GM12878 (cell line): ENCODE data around the gene EDARADD. TPM values are rescaled to one million over a fixed set of nuclear protein-coding genes. Genes with fewer than 3 reads are reported as not detected.
A peak's percentile ranks its signal among the peaks of the same experiment; 100 is the strongest.

Experiments
- ATAC-seq: fragments of 200-7000 bp; cut with Tn5 transposase; 3 replicates; pipeline ENCODE4 v1.9.1; 2020; ENCODE audit warnings: mild to moderate bottlenecking, moderate library complexity
- BruUV-seq: library from RNA; stranded (reverse); fragments of 400-500 nt; replicated peaks from 2 replicates; lab custom pipeline; 2021; lab: Mats Ljungman, UMichigan
- CTCF ChIA-PET: fragments of 300-600 bp; sonication (Branson Sonifier 250); formaldehyde crosslinking; extraction: SDS; loops from one replicate; lab custom pipeline; 2021; ENCODE audit warnings: inconsistent platforms; lab: Yijun Ruan, JAX
- POLR2A ChIA-PET: fragments of 350-600 bp; formaldehyde crosslinking; extraction: SDS; loops from one replicate; lab custom pipeline; 2021; ENCODE audit warnings: inconsistent platforms; lab: Charles Lee
- RAD21 ChIA-PET: fragments of 300-600 bp; sonication (Branson Sonifier 250); formaldehyde crosslinking; loops from one replicate; lab custom pipeline; 2023; ENCODE audit warnings: antibody characterized with exemption; ENCODE audit not compliant: unreplicated experiment; lab: Charles Lee
- SMC1A ChIA-PET: fragments of 300-600 bp; sonication (Branson Sonifier 250); formaldehyde crosslinking; loops from one replicate; lab custom pipeline; 2023; ENCODE audit not compliant: unreplicated experiment, uncharacterized antibody; lab: Charles Lee
- DNase-seq: peaks from one replicate; pipeline ENCODE4 v3.0.0-alpha.2; 2011; ENCODE audit warnings: low read depth, low spot score
- FAIRE-seq: peaks from 3 replicates; lab custom pipeline; 2011; peaks lifted over from hg19 to GRCh38; lab: Jason Lieb, UNC
- H2AFZ ChIP-seq: 2 replicates; pipeline ENCODE4 v1.6.0; 2011; ENCODE audit warnings: low read depth, low read length, control low read depth; ENCODE audit not compliant: control insufficient read depth
- H3K27ac ChIP-seq: 2 replicates; pipeline ENCODE4 v1.5.1; 2011; ENCODE audit warnings: control low read depth; ENCODE audit not compliant: control insufficient read depth, insufficient read depth
- H3K27me3 ChIP-seq, 2 experiments: replicated peaks in 1 of 2; 2 replicates each; pipeline versions ENCODE4 v1.6.0 to v1.6.1; 2011; ENCODE audit warnings: low read length in 1 of 2; ENCODE audit not compliant: control insufficient read depth in 2 of 2, insufficient read depth in 2 of 2
- H3K36me3 ChIP-seq, 2 experiments: 2 replicates each; pipeline ENCODE4 v1.5.1; 2011; ENCODE audit warnings: low read length in 1 of 2; ENCODE audit not compliant: control insufficient read depth in 2 of 2, insufficient read depth in 2 of 2
- H3K4me1 ChIP-seq: 2 replicates; pipeline ENCODE4 v1.6.1; 2011; ENCODE audit warnings: mild to moderate bottlenecking, low read length, moderate library complexity, mixed read lengths; ENCODE audit not compliant: control insufficient read depth, insufficient read depth
- H3K4me2 ChIP-seq: 2 replicates; pipeline ENCODE4 v1.6.0; 2011; ENCODE audit warnings: control low read depth; ENCODE audit not compliant: control insufficient read depth, insufficient read depth
- H3K4me3 ChIP-seq: fragments of 200-600 bp; sonication (generic); 2 replicates; pipeline ENCODE4 v1.5.1; 2016
- H3K79me2 ChIP-seq: 2 replicates; pipeline ENCODE4 v1.6.0; 2011; ENCODE audit warnings: low read length; ENCODE audit not compliant: control insufficient read depth, insufficient read depth
- H3K9ac ChIP-seq: 2 replicates; pipeline ENCODE4 v1.8.0; 2011; ENCODE audit warnings: low read length, control low read depth, mixed read lengths; ENCODE audit not compliant: control insufficient read depth, insufficient read depth
- H3K9me3 ChIP-seq: replicated peaks from 3 replicates; pipeline ENCODE4 v1.5.1; 2011; ENCODE audit warnings: mild to moderate bottlenecking, low read length; ENCODE audit not compliant: control insufficient read depth, insufficient read depth
- H4K20me1 ChIP-seq: 2 replicates; pipeline ENCODE4 v1.6.0; 2011; ENCODE audit not compliant: control insufficient read depth, insufficient read depth
- BACH1 ChIP-seq: fragments of 450-650 bp; IDR thresholded peaks from 2 replicates; pipeline ENCODE4 v1.6.1; 2017; ENCODE audit warnings: mild to moderate bottlenecking, borderline replicate concordance
- CBX5 ChIP-seq: sonication (generic); IDR thresholded peaks from 2 replicates; pipeline ENCODE4 v1.6.1; 2016; ENCODE audit warnings: low read depth, moderate library complexity, mild to moderate bottlenecking, inconsistent platforms
- CHD4 ChIP-seq: fragments of 200-600 bp; sonication (generic); IDR thresholded peaks from 2 replicates; pipeline ENCODE4 v1.6.1; 2016; ENCODE audit warnings: mild to moderate bottlenecking
- CTCF ChIP-seq, 3 experiments: IDR thresholded peaks in 2 of 3; conservative IDR thresholded peaks in 1 of 3; 2 replicates each; pipeline ENCODE4 v1.5.1; 2011; ENCODE audit warnings: low read depth in 3 of 3, low read length in 3 of 3, mild to moderate bottlenecking in 3 of 3, control low read depth in 2 of 3, moderate library complexity in 2 of 3, inconsistent platforms in 1 of 3, mixed read lengths in 1 of 3; ENCODE audit not compliant: control insufficient read depth in 2 of 3, insufficient read depth in 1 of 3; ENCODE audit errors: extremely low read depth in 1 of 3
- RAD21 ChIP-seq: IDR thresholded peaks from 2 replicates; pipeline ENCODE4 v1.6.1; 2011; ENCODE audit warnings: mild to moderate bottlenecking, low read depth, low read length, moderate library complexity; ENCODE audit not compliant: insufficient read depth
- RUNX3 ChIP-seq: IDR thresholded peaks from 2 replicates; pipeline ENCODE4 v1.6.1; 2012; ENCODE audit warnings: low read length, inconsistent platforms
- ZNF24 ChIP-seq: fragments of 450-650 bp; IDR thresholded peaks from 2 replicates; pipeline ENCODE4 v1.6.1; 2017; ENCODE audit warnings: antibody characterized with exemption, mild to moderate bottlenecking
- WGBS: methylation state at CpG from one replicate; pipeline ENCODE4 v1.1.6; 2016; ENCODE audit warnings: low lambda C conversion rate; ENCODE audit not compliant: insufficient replicate concordance, insufficient coverage; ENCODE audit errors: missing lambda C conversion rate; 5-methylcytosine and 5-hydroxymethylcytosine counted together
- in situ Hi-C: fragments of 300-500 bp; cut with MboI; formaldehyde crosslinking; loops from 9 replicates; pipeline ENCODE4 v1.14.3; 2018; ENCODE audit warnings: mixed read lengths
- intact Hi-C: fragments of 100-400 bp; cut with micrococcal nuclease; formaldehyde crosslinking; loops from one replicate; pipeline ENCODE4 v1.14.2; 2022; ENCODE audit not compliant: unreplicated experiment
- polyA plus RNA-seq, 11 experiments: library from polyadenylated mRNA; depleted of rRNA in 4 of 11; unstranded in 6 of 11; stranded (reverse) in 5 of 11; fragments of >200 nt; fragmentation: Nextera tagmentation in 4 of 11; fragmentation: Illumina TruSeq in 1 of 11; extraction: Ambion mirVana in 4 of 11; extraction: Trizol in 1 of 11; gene quantifications; 1 replicate in 1 of 11; 2 replicates in 10 of 11; pipeline versions ENCODE4 v1.2.1 to v1.2.3, GENCODE V29; 2011 to 2016; ENCODE audit warnings: inconsistent platforms in 2 of 11, missing spikeins in 2 of 11, low read depth in 1 of 11
- total RNA-seq, 4 experiments: library from RNA; depleted of rRNA in 3 of 4; stranded (reverse); fragments of >200 nt in 3 of 4; fragmentation: Illumina TruSeq in 1 of 4; extraction: Trizol in 1 of 4; gene quantifications; 2 replicates each; pipeline versions ENCODE4 v1.2.1 to v1.2.3, GENCODE V29; 2013 to 2021

Gene EDARADD
- total and polyA plus RNA-seq, 10 of the 15 experiments (the other 5 are each of a cell fraction or from before 2014, with no cell fraction given) = 0.58 to 6.1 (median 4.7) TPM

- SMC1A ChIA-PET = interaction anchor here (0.5 to 1.3 kb wide), 7 partner anchors 11 to 1878 kb away, joined by 3 read pairs; no protein-coding TSS in a partner anchor
- no peak for ATAC-seq
- no peak overlapping the region for H3K4me3 ChIP-seq
- H3K36me3 ChIP-seq = no peaks in the 10 kb centered on the region
- 0 out of 2 replicates have a peak, but pooled peaks cover 2% of the 10 kb centered on the region for H3K4me1 ChIP-seq
- H3K27ac ChIP-seq = no peak overlapping the region
- 0 out of 2 replicates have a peak, but pooled peaks have one; percentile 5 for TF ChIP-seq RAD21
- no peak for TF ChIP-seq RUNX3
- TF ChIP-seq BACH1 = no peak
- TF ChIP-seq CTCF (IDR thresholded peaks at IDR 0.05 in 2 of 3, conservative IDR thresholded peaks at IDR 0.05 in 1 of 3; ENCODE audit: control insufficient read depth in 2 of 3, extremely low read depth in 1 of 3, insufficient read depth in 1 of 3, low read depth in 3 of 3, low read length in 3 of 3) = 0 out of 6 replicates have a peak, but pooled peaks of 1 of the 3 experiments have one; percentile 2
- no peak for TF ChIP-seq CBX5
- no peak for TF ChIP-seq ZNF24
- no peak for TF ChIP-seq CHD4
- RAD21 ChIA-PET = interaction anchor here (0.9 to 1.7 kb wide), 3 partner anchors 14 to 78 kb away, joined by 3 to 4 read pairs (median 4); no protein-coding TSS in a partner anchor
- no peaks in the 10 kb centered on the region for H4K20me1 ChIP-seq
- CTCF ChIA-PET = interaction anchor here (0.7 to 1.0 kb wide), 2 partner anchors 11 to 40 kb away, joined by 3 read pairs; no protein-coding TSS in a partner anchor
- POLR2A ChIA-PET = interaction anchor here (0.7 kb wide), 1 partner anchor 48 kb away, joined by 3 read pairs; no protein-coding TSS in a partner anchor
- no peaks in the 10 kb centered on the region for H3K79me2 ChIP-seq
- intact Hi-C loops (no loop called here), in situ Hi-C loops (no loop called here)
- no TSS peak for BruUV-seq
- no peak for DNase-seq
- 96% methylated on average over 2 of the region's 2 CpGs for WGBS
- H3K4me2 ChIP-seq = no peak overlapping the region
- no peaks in the 10 kb centered on the region for H3K9me3 ChIP-seq
- FAIRE-seq = no peak
- peaks cover 0 to 5% of the 10 kb centered on the region in 2 experiments; a peak in 2 of 4 replicates for H3K27me3 ChIP-seq
- H2AFZ ChIP-seq = no peak overlapping the region
- H3K9ac ChIP-seq = no peak overlapping the region
Observed at GRCh38 chr1:236392182-236392581, 1.9 kb upstream of the EDARADD start.
